Effector memory CD8-positive, alpha-beta T cell (primary cell): Measurements from ENCODE around the gene EFR3B.
"Not testable (repeated sequence)": the region's sequence is repeated elsewhere in the genome, so short reads cannot be mapped to it uniquely, and the experiment has no call there.

Experiments used
- ATAC-seq: fragments of 150-1000 bp; cut with Tn5 transposase; replicated peaks from 2 replicates; pipeline ENCODE4 v1.10.0; 2021; ENCODE audit warnings: mild to moderate bottlenecking, moderate library complexity
- DNase-seq, 3 experiments: peaks; one replicate each; pipeline ENCODE4 v3.0.0; 2021
- H3K27ac Mint-ChIP-seq, 2 donors: one replicate each; pipeline ENCODE4 v1.8.0; 2022; ENCODE audit warnings: mild to moderate bottlenecking in 2 of 2, mixed read lengths in 2 of 2, moderate library complexity in 2 of 2
- H3K27me3 Mint-ChIP-seq, 2 donors: one replicate each; pipeline ENCODE4 v1.8.0; 2022; ENCODE audit warnings: mixed read lengths in 2 of 2
- H3K36me3 Mint-ChIP-seq: one replicate; pipeline ENCODE4 v1.8.0; 2022; ENCODE audit warnings: mild to moderate bottlenecking, moderate library complexity, mixed read lengths; ENCODE audit not compliant: insufficient read depth
- H3K4me1 Mint-ChIP-seq, 2 donors: one replicate each; pipeline ENCODE4 v1.8.0; 2022; ENCODE audit warnings: low read depth in 2 of 2, mixed read lengths in 2 of 2
- H3K4me3 Mint-ChIP-seq, 2 donors: one replicate each; pipeline ENCODE4 v1.8.0; 2022; ENCODE audit warnings: mild to moderate bottlenecking in 2 of 2, mixed read lengths in 2 of 2, moderate library complexity in 2 of 2
- H3K9me3 Mint-ChIP-seq, 2 donors: one replicate each; pipeline ENCODE4 v1.8.0; 2022; ENCODE audit warnings: mixed read lengths in 2 of 2

Gene EFR3B

GRCh38 chr2:25132693-25133092 is 90.8 kb downstream of the EFR3B start:
- H3K27me3 Mint-ChIP-seq: peaks cover 65 to 80% of the 10 kb centered on the region in 2 donors
- no peak for DNase-seq
- H3K36me3 Mint-ChIP-seq: peaks cover 4% of the 10 kb centered on the region
- H3K4me3 Mint-ChIP-seq: peak overlapping the region in 1 of 2 donors; percentile 5
- no peaks in the 10 kb centered on the region for H3K9me3 Mint-ChIP-seq
- H3K4me1 Mint-ChIP-seq: peaks cover 9 to 11% of the 10 kb centered on the region in 2 donors
- no peak for ATAC-seq
- no peak overlapping the region for H3K27ac Mint-ChIP-seq

DNA sequence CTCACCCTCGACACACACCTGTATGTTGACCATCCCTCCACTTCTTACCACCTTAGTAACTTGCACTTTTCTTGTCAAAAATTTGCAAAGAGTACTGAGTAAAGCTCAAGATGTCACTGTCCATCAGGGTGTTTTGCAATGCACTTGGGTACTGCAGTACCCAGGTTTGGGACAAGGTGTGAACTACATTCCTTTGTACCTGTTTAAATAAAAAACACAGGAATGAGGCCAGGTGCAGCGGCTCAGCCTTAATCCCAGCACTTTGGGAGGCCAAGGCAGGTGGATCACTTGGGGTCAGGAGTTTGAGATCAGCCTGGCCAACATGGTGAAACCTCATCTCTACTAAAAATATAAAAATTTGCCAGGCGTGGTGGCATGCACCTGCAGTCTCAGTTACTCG is 98.7 kb downstream of the EFR3B start:
- not testable (repeated sequence) for ATAC-seq, H3K9me3 Mint-ChIP-seq, H3K27ac Mint-ChIP-seq, H3K4me3 Mint-ChIP-seq, H3K4me1 Mint-ChIP-seq, DNase-seq, H3K36me3 Mint-ChIP-seq
- H3K27me3 Mint-ChIP-seq: peaks cover 20 to 43% of the 10 kb centered on the region in 2 donors

DNA sequence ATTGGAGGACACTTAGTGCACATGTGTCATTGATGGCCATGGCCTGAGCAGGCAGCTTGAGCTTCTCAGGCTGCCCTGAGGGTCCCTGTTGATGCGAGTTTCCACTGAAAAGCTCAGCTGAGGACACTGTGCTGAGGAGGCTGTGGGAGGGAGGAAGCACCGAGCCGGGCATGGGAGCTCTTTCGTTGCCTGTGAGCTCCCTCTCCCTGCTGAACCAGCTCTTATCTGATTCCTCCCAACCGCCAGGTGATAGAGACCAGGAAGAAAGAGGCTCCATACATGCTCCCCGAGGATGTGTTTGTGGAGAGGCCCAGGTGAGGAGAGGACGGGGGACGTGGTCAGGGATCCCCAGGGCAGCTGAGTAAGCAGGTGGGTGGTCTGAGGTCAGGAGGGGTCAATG is 99.2 kb downstream of the EFR3B start:
- no peaks in the 10 kb centered on the region for H3K36me3 Mint-ChIP-seq
- no peak overlapping the region for H3K27ac Mint-ChIP-seq
- no peaks in the 10 kb centered on the region for H3K9me3 Mint-ChIP-seq

GRCh38 chr2:25145803-25146202 is 103.9 kb downstream of the EFR3B start:
- no peaks in the 10 kb centered on the region for H3K36me3 Mint-ChIP-seq
- peak overlapping the region in 1 of 2 donors; percentile 4 for H3K27ac Mint-ChIP-seq
- peak; percentile 61 for ATAC-seq
- no peak for DNase-seq
- H3K9me3 Mint-ChIP-seq: no peaks in the 10 kb centered on the region
- no peak overlapping the region for H3K4me3 Mint-ChIP-seq
- H3K4me1 Mint-ChIP-seq: no peaks in the 10 kb centered on the region
- H3K27me3 Mint-ChIP-seq: peaks cover 10 to 42% of the 10 kb centered on the region in 2 donors

More for the DNA sequence above, 99.2 kb downstream of the EFR3B start:
- ATAC-seq (no peak), DNase-seq (no peak)
- Mint-ChIP-seq H3K27me3 (peaks cover 14 to 43% of the 10 kb centered on the region in 2 donors), H3K4me3 (no peak overlapping the region), H3K4me1 (no peaks in the 10 kb centered on the region)

GRCh38 chr2:25146896-25147295 is 105.0 kb downstream of the EFR3B start:
- Mint-ChIP-seq H3K4me3 (no peak overlapping the region), H3K27me3 (peaks cover 10 to 33% of the 10 kb centered on the region in 2 donors), H3K27ac (no peak overlapping the region), H3K4me1 (no peaks in the 10 kb centered on the region), H3K36me3 (no peaks in the 10 kb centered on the region), H3K9me3 (no peaks in the 10 kb centered on the region)
- no peak for DNase-seq
- ATAC-seq: no peak

GRCh38 chr2:25149646-25150045 is 107.8 kb downstream of the EFR3B start:
- ATAC-seq (no peak), DNase-seq (no peak)
- H3K4me1 Mint-ChIP-seq: no peaks in the 10 kb centered on the region
- H3K4me3 Mint-ChIP-seq: no peak overlapping the region
- H3K36me3 Mint-ChIP-seq: no peaks in the 10 kb centered on the region
- H3K27ac Mint-ChIP-seq: no peak overlapping the region
- no peaks in the 10 kb centered on the region for H3K9me3 Mint-ChIP-seq
- peaks cover 24 to 31% of the 10 kb centered on the region in 2 donors for H3K27me3 Mint-ChIP-seq

DNA sequence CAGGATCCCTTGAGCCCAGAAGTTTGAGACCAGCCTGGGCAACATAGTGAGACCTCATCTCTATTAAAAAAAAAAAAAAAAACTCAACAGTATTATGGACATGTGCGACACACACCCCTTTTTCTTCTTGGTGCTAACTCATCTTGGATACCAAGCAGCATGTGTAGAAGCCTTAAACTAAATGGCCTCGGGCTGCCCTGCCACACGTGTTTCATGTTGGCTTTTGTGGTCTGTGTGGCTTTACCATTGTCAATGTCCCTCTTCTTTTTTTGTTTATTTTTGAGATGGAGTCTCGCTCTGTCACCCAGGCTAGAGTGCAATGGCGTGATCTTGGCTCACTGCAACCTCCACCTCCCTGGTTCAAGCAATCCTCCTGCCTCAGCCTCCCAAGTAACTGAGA is 109.1 kb downstream of the EFR3B start:
- DNase-seq: not testable (repeated sequence)

GRCh38 chr2:25151718-25152117 is 109.8 kb downstream of the EFR3B start:
- DNase-seq (no peak), ATAC-seq (no peak)
- Mint-ChIP-seq H3K4me3 (no peak overlapping the region), H3K27ac (no peak overlapping the region), H3K4me1 (no peaks in the 10 kb centered on the region), H3K9me3 (no peaks in the 10 kb centered on the region), H3K36me3 (peaks cover 9% of the 10 kb centered on the region), H3K27me3 (peaks cover 22 to 26% of the 10 kb centered on the region in 2 donors)

More for the DNA sequence above, 109.1 kb downstream of the EFR3B start:
- not testable (repeated sequence) for H3K4me1 Mint-ChIP-seq, ATAC-seq, H3K4me3 Mint-ChIP-seq, H3K27ac Mint-ChIP-seq, H3K36me3 Mint-ChIP-seq, H3K9me3 Mint-ChIP-seq
- H3K27me3 Mint-ChIP-seq: peaks cover 27 to 29% of the 10 kb centered on the region in 2 donors

DNA sequence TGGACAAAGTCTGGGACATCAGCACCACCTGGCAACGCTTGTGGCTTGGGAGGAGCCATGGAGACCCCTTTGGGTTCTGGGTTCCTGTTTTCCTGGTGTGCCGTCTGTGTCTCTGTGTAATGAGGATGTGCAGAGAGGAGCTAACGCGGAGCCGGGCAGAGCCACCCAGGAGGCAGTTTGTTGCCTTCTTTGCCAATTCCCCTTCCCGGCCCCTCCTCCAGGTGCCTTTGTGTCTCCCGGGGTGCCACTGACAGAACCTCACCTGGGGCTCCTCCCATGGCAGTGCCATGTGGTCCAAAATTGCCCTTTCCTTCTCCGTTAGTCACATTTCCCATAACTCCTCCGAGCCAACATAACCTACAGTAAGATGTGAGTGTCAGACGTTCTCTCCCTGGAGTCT is 113.5 kb downstream of the EFR3B start:
- no peaks in the 10 kb centered on the region for H3K9me3 Mint-ChIP-seq
- no peak overlapping the region for H3K4me3 Mint-ChIP-seq
- H3K27me3 Mint-ChIP-seq: peaks cover 11 to 17% of the 10 kb centered on the region in 2 donors
- ATAC-seq (no peak), DNase-seq (no peak)
- no peak overlapping the region for H3K27ac Mint-ChIP-seq
- H3K36me3 Mint-ChIP-seq: peaks cover 9% of the 10 kb centered on the region
- H3K4me1 Mint-ChIP-seq: peaks cover 3 to 12% of the 10 kb centered on the region in 2 donors

DNA sequence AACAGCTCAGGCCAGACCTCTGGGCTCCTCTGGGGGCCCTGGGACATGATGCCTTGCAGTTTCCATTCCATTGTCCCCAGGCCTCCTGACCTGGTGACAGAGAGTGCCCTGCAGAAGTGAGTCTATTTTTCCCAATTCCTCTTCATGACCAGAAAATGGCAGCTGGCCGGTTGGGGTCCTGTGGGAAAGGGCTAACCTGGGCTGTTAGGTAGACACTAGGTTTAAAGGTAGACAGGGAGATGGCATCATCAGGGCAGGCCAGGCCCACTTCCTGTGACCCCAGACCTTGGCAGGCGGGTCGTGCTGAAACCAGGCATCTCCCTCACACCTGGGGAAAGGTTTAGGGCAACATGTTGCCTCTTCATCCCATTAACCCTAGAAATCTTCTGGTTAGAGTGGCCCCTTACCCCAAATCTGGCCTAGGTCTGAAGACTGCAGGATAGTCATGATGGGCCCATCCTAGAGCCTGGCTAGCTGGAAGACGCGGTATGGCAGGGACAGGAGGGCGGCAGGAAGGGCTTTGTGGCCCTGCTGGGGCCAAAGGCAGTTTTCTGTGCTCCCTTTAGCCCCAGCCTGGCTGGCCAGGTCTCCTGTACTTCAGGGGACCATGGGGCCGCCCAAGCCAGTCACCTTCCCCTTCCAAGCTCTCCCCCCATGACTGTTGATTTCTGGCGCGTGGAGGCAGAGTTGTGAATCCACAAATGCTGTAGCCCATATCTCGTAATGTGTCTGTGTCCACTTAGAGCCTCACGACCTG is 116.4 kb downstream of the EFR3B start:
- ATAC-seq: no peak
- Mint-ChIP-seq H3K36me3 (peaks cover 20% of the 10 kb centered on the region), H3K4me1 (peaks cover 3 to 18% of the 10 kb centered on the region in 2 donors), H3K27ac (no peak overlapping the region), H3K9me3 (no peaks in the 10 kb centered on the region), H3K4me3 (no peak overlapping the region), H3K27me3 (peaks cover 17 to 18% of the 10 kb centered on the region in 2 donors)
- no peak for DNase-seq

GRCh38 chr2:25159949-25160348 is 118.1 kb downstream of the EFR3B start:
- ATAC-seq: no peak
- Mint-ChIP-seq H3K4me3 (peak overlapping the region in 1 of 2 donors; percentile 73), H3K9me3 (no peaks in the 10 kb centered on the region), H3K4me1 (peaks cover 3 to 18% of the 10 kb centered on the region in 2 donors), H3K36me3 (peaks cover 20% of the 10 kb centered on the region), H3K27ac (peak overlapping the region in 1 of 2 donors; percentile 42), H3K27me3 (peaks cover under 1 to 19% of the 10 kb centered on the region in 2 donors)
- DNase-seq: no peak

DNA sequence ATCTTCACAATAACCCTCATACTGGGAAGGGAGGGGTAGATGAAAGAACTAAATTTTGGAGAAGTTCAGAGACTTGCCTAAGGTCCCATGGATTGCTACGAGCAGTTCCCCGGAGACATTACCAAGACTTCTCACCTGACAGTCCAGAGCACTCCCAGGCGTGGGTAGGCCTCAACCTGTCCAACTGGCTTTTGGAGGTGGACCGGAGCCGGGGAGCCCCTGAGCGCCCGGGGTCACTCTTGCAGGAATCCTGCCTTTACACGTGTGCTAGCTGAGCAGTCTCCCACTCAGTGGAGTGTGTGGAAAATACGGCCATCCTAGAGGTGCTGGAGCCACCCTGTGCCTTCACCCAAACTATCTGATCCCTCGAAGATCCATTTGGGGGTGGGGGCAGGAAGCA is 118.5 kb downstream of the EFR3B start:
- H3K4me3 Mint-ChIP-seq: peak overlapping the region in 1 of 2 donors; percentile 73
- DNase-seq (no peak), ATAC-seq (no peak)
- H3K36me3 Mint-ChIP-seq: peaks cover 17% of the 10 kb centered on the region
- H3K27me3 Mint-ChIP-seq: peaks cover 0 to 14% of the 10 kb centered on the region in 2 donors
- H3K27ac Mint-ChIP-seq: peak overlapping the region in 1 of 2 donors; percentile 42
- H3K4me1 Mint-ChIP-seq: peaks cover 3 to 18% of the 10 kb centered on the region in 2 donors
- no peaks in the 10 kb centered on the region for H3K9me3 Mint-ChIP-seq

DNA sequence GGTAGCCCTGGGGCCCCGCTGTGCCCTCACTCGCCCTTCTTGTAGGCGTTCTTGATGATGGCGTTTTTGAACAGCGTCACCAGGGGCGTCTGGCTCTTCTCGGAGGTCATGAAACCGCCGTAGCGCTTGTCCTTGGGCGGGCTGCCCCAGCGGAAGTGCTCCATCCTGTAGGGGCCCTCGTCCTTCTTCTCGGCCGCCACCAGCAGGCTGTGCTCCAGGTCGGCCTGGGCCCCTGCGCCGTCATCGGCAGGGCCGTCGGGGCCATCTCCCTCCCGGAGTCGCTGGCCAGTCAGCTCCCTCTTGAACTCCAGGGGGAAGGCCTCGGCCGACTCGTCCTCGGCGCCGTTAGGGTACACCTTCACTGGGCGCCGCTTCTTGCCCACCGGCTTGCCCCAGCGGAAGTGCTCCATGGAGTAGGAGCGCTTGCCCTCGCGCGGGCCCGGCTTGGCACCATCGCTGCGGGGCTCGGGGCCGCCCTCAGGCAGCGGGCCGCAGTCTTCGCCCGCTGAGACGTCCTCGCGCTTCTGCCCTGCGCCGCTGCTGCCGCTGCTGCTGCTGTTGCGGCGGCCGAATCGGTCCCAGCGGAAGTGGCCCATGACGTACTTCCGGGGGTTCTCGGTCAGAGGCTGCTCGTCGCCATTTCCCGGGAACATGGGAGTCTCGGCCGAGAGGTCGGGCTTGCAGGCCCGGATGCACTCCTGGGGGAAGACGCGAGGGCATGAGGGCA is 119.3 kb downstream of the EFR3B start:
- Mint-ChIP-seq H3K36me3 (peaks cover 12% of the 10 kb centered on the region), H3K9me3 (no peaks in the 10 kb centered on the region), H3K27me3 (peaks cover 0 to 11% of the 10 kb centered on the region in 2 donors), H3K4me1 (peaks cover 7 to 23% of the 10 kb centered on the region in 2 donors), H3K4me3 (peak overlapping the region in 1 of 2 donors; percentile 73), H3K27ac (peak overlapping the region in 1 of 2 donors; percentile 72)
- DNase-seq (peak; percentile 24 to 58 (median 57)), ATAC-seq (peak; percentile 85)
